OCI-LY7 (cell line): ENCODE data around the gene PET117. TPM values are rescaled to one million over a fixed set of nuclear protein-coding genes. Genes with fewer than 3 reads are reported as not detected.
"Not testable (repeated sequence)": the region's sequence is repeated elsewhere in the genome, so short reads cannot be mapped to it uniquely, and the experiment has no call there.

Experiments
- BruUV-seq: library from RNA; stranded (reverse); fragments of 400-500 nt; replicated peaks from 2 replicates; lab custom pipeline; 2021; lab: Mats Ljungman, UMichigan
- CTCF ChIA-PET: fragments of 300-600 bp; sonication (Branson Sonifier 250); formaldehyde crosslinking; loops from one replicate; lab custom pipeline; 2022; ENCODE audit warnings: antibody characterized with exemption; ENCODE audit not compliant: unreplicated experiment; lab: Charles Lee
- POLR2A ChIA-PET: fragments of 300-600 bp; sonication (Branson Sonifier 250); formaldehyde crosslinking; loops from one replicate; lab custom pipeline; 2022; ENCODE audit warnings: antibody characterized with exemption; lab: Charles Lee
- DNase-seq: peaks from one replicate; pipeline ENCODE4 v3.0.0-alpha.2; 2015; ENCODE audit warnings: low spot score
- H2AFZ ChIP-seq: fragments of 200-600 bp; sonication (generic), shearing (Covaris generic); 2 replicates; pipeline ENCODE4 v1.6.1; 2014; ENCODE audit warnings: mild to moderate bottlenecking, antibody characterized with exemption, low read length, moderate library complexity
- H3K27ac ChIP-seq: fragments of 200-600 bp; sonication (generic); 2 replicates; pipeline ENCODE4 v1.5.1; 2014; ENCODE audit warnings: mixed run types, low read depth, mild to moderate bottlenecking, moderate library complexity, low read length, inconsistent platforms; ENCODE audit not compliant: poor library complexity, severe bottlenecking
- H3K36me3 ChIP-seq: fragments of 200-600 bp; sonication (generic); 2 replicates; pipeline ENCODE4 v1.6.1; 2014; ENCODE audit warnings: mild to moderate bottlenecking, antibody characterized with exemption, low read length, moderate library complexity, mixed read lengths; ENCODE audit not compliant: insufficient read depth
- H3K4me1 ChIP-seq: fragments of 200-600 bp; sonication (generic); 2 replicates; pipeline ENCODE4 v1.5.1; 2014; ENCODE audit warnings: mild to moderate bottlenecking, low read length; ENCODE audit not compliant: insufficient read depth, poor library complexity, severe bottlenecking
- H3K4me2 ChIP-seq: fragments of 200-600 bp; sonication (generic); 2 replicates; pipeline ENCODE4 v1.6.1; 2014; ENCODE audit warnings: mild to moderate bottlenecking, low read length
- H3K4me3 ChIP-seq: fragments of 200-600 bp; sonication (generic); 2 replicates; pipeline ENCODE4 v1.5.1; 2014; ENCODE audit warnings: mild to moderate bottlenecking, low read depth, low read length; ENCODE audit not compliant: poor library complexity, severe bottlenecking
- H3K79me2 ChIP-seq: fragments of 200-600 bp; sonication (generic); 2 replicates; pipeline ENCODE4 v1.6.1; 2016; ENCODE audit warnings: low read depth, mild to moderate bottlenecking, low read length, moderate library complexity, mixed read lengths; ENCODE audit not compliant: insufficient read depth
- H3K9me2 ChIP-seq: fragments of 200-600 bp; sonication (generic); 2 replicates; pipeline ENCODE4 v1.6.1; 2016; ENCODE audit warnings: mild to moderate bottlenecking, low read length, mixed read lengths; ENCODE audit not compliant: insufficient read depth
- H3K9me3 ChIP-seq: fragments of 200-600 bp; sonication (generic); 2 replicates; pipeline ENCODE4 v1.6.1; 2014; ENCODE audit warnings: mild to moderate bottlenecking, mixed run types, low read length, mixed read lengths
- H4K20me1 ChIP-seq: fragments of 200-600 bp; sonication (generic); 2 replicates; pipeline ENCODE4 v1.6.1; 2014; ENCODE audit warnings: mild to moderate bottlenecking, antibody characterized with exemption, low read length, moderate library complexity, mixed read lengths; ENCODE audit not compliant: insufficient read depth
- EZH2phosphoT487 ChIP-seq: fragments of 200-600 bp; sonication (generic); IDR thresholded peaks from 2 replicates; pipeline ENCODE4 v1.6.1; 2018; ENCODE audit warnings: low read depth, borderline replicate concordance, mild to moderate bottlenecking, mixed run types, antibody characterized with exemption, low read length, moderate library complexity, mixed read lengths
- intact Hi-C: fragments of 100-400 bp; cut with micrococcal nuclease; formaldehyde crosslinking; loops from one replicate; pipeline ENCODE4 v1.10.0; 2022; ENCODE audit not compliant: unreplicated experiment
- total RNA-seq, 2 experiments: library from RNA; depleted of rRNA in 1 of 2; stranded (reverse); fragments of >200 nt in 1 of 2; shearing (Covaris generic) in 1 of 2; gene quantifications; 2 replicates each; pipeline ENCODE4 v1.2.3, GENCODE V29; 2014 to 2022
- TF ChIP-seq, protein P1 (sequence below): fragments of 200-600 bp; sonication (generic); conservative IDR thresholded peaks from 2 replicates; pipeline ENCODE4 v1.5.1; 2014; ENCODE audit warnings: mild to moderate bottlenecking, antibody characterized with exemption, low read length, moderate library complexity, mixed read lengths

The PET117 gene
- total RNA-seq, 2 experiments from 2014 or later = 13.1 to 20.9 TPM

DNA sequence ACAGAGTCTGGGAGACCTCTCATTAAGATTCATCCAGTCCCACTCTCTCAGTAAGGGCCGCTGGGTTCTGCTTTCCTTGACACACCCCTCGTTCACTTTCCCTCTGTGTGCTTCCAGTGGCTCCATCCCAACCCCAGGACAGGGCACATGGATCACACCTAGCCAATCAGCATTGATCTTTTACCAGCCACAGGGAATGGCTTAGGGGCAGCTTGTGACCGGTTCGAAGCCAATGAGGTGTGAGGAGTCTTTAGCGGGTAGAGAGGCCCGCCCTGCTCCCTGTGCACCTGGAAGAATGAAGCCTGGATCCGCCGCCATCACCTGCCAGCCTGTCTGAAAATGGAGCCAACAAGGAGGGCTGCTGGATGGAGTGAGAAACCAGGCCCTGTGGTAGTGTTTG lies 44.8 kb upstream of the PET117 start:
- BruUV-seq = no TSS peak
- Histone ChIP-seq H3K4me2 (no peak overlapping the region), H2AFZ (no peak overlapping the region), H3K79me2 (no peaks in the 10 kb centered on the region), H3K36me3 (no peaks in the 10 kb centered on the region), H3K9me3 (no peaks in the 10 kb centered on the region), H3K27ac (no peak overlapping the region), H3K4me1 (no peaks in the 10 kb centered on the region), H3K4me3 (no peak overlapping the region), H3K9me2 (no peaks in the 10 kb centered on the region), H4K20me1 (no peaks in the 10 kb centered on the region)
- CTCF ChIA-PET = no interaction called here
- no peak for DNase-seq
- intact Hi-C loops = no loop called here
- POLR2A ChIA-PET = no interaction called here
- TF ChIP-seq EZH2phosphoT487 = no peak
- TF ChIP-seq, protein P1, sequence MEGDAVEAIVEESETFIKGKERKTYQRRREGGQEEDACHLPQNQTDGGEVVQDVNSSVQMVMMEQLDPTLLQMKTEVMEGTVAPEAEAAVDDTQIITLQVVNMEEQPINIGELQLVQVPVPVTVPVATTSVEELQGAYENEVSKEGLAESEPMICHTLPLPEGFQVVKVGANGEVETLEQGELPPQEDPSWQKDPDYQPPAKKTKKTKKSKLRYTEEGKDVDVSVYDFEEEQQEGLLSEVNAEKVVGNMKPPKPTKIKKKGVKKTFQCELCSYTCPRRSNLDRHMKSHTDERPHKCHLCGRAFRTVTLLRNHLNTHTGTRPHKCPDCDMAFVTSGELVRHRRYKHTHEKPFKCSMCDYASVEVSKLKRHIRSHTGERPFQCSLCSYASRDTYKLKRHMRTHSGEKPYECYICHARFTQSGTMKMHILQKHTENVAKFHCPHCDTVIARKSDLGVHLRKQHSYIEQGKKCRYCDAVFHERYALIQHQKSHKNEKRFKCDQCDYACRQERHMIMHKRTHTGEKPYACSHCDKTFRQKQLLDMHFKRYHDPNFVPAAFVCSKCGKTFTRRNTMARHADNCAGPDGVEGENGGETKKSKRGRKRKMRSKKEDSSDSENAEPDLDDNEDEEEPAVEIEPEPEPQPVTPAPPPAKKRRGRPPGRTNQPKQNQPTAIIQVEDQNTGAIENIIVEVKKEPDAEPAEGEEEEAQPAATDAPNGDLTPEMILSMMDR = no peak

- POLR2A ChIA-PET = no interaction called here
- H3K4me2 ChIP-seq = no peak overlapping the region
- no peaks in the 10 kb centered on the region for H3K4me1 ChIP-seq
- H3K79me2 ChIP-seq = no peaks in the 10 kb centered on the region
- TF ChIP-seq EZH2phosphoT487 = no peak
- TF ChIP-seq, protein P1 = no peak
- intact Hi-C loops = no loop called here
- no peaks in the 10 kb centered on the region for H3K9me3 ChIP-seq
- no TSS peak for BruUV-seq
- DNase-seq = no peak
- H3K9me2 ChIP-seq = no peaks in the 10 kb centered on the region
- H2AFZ ChIP-seq = no peak overlapping the region
- no peaks in the 10 kb centered on the region for H4K20me1 ChIP-seq
- H3K27ac ChIP-seq = no peak overlapping the region
- no peak overlapping the region for H3K4me3 ChIP-seq
- no peaks in the 10 kb centered on the region for H3K36me3 ChIP-seq
- CTCF ChIA-PET = no interaction called here
These were observed 44.3 kb upstream of the PET117 start for GRCh38 chr20:18093388-18093787.

DNA sequence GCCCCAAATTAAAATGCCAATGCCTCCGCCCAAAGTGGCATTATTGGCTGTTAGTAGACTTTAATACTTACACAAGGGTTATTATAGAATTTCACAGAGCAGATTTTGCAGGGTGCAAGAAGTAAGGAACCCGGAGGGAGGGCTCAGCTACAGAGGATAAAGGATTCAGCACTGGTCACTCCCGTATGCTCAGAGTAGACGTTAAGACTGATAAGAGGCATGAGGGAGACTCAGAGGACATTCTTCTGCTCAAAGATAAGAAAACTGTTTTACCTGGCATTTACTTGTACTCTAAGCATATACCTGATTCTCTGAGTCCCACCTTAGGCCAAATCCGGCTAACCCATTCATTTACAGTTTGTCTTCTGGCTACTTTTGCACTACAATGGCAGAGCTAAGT lies 43.5 kb upstream of the PET117 start:
- Histone ChIP-seq H3K4me1 (no peaks in the 10 kb centered on the region), H3K27ac (no peak overlapping the region), H3K9me3 (no peaks in the 10 kb centered on the region), H3K79me2 (no peaks in the 10 kb centered on the region), H3K9me2 (no peaks in the 10 kb centered on the region), H3K4me3 (no peak overlapping the region), H4K20me1 (no peaks in the 10 kb centered on the region), H3K4me2 (no peak overlapping the region), H2AFZ (no peak overlapping the region), H3K36me3 (no peaks in the 10 kb centered on the region)
- POLR2A ChIA-PET = no interaction called here
- DNase-seq = no peak
- no peak for TF ChIP-seq EZH2phosphoT487
- TF ChIP-seq, protein P1 = no peak
- CTCF ChIA-PET = no interaction called here
- intact Hi-C loops = no loop called here
- no TSS peak for BruUV-seq

- H3K4me1 ChIP-seq, DNase-seq, intact Hi-C loops, H2AFZ ChIP-seq, H3K9me2 ChIP-seq, H3K9me3 ChIP-seq, BruUV-seq, POLR2A ChIA-PET, H3K4me3 ChIP-seq, H4K20me1 ChIP-seq, H3K27ac ChIP-seq, H3K79me2 ChIP-seq, H3K36me3 ChIP-seq, H3K4me2 ChIP-seq: not testable (repeated sequence)
- CTCF ChIA-PET = interaction anchor here (0.6 kb wide), 1 partner anchor 351 kb away, joined by 5 read pairs; no protein-coding TSS in a partner anchor
These were observed 37.1 kb upstream of the PET117 start for GRCh38 chr20:18100569-18100968.
